Glutamatergic neuron (in vitro differentiated cells): ENCODE measurements around the gene VAC14. TPM values are rescaled to one million over a fixed set of nuclear protein-coding genes. Genes with fewer than 3 reads are reported as not detected.

Experiments used
- DNase-seq: peaks from one replicate; pipeline ENCODE4 v3.0.0; 2022
- H3K27ac Mint-ChIP-seq: one replicate; pipeline ENCODE4 v1.8.0; 2020; ENCODE audit warnings: mild to moderate bottlenecking, mixed read lengths, inconsistent platforms; ENCODE audit not compliant: unreplicated experiment
- H3K27me3 Mint-ChIP-seq: one replicate; pipeline ENCODE4 v1.8.0; 2020; ENCODE audit warnings: mild to moderate bottlenecking, moderate library complexity, mixed read lengths, inconsistent platforms; ENCODE audit not compliant: unreplicated experiment
- H3K36me3 Mint-ChIP-seq: one replicate; pipeline ENCODE4 v1.8.0; 2020; ENCODE audit warnings: mild to moderate bottlenecking, mixed read lengths, inconsistent platforms; ENCODE audit not compliant: unreplicated experiment
- H3K4me1 Mint-ChIP-seq: one replicate; pipeline ENCODE4 v1.8.0; 2020; ENCODE audit warnings: mild to moderate bottlenecking, low read depth, mixed read lengths, inconsistent platforms; ENCODE audit not compliant: unreplicated experiment
- H3K4me3 Mint-ChIP-seq: one replicate; pipeline ENCODE4 v1.8.0; 2020; ENCODE audit warnings: mild to moderate bottlenecking, mixed read lengths, inconsistent platforms; ENCODE audit not compliant: unreplicated experiment
- H3K9me3 Mint-ChIP-seq: one replicate; pipeline ENCODE4 v1.8.0; 2020; ENCODE audit warnings: mild to moderate bottlenecking, moderate library complexity, mixed read lengths, inconsistent platforms; ENCODE audit not compliant: unreplicated experiment
- CTCF ChIP-seq: fragments of 200-600 bp; sonication (generic); IDR thresholded peaks from one replicate; pipeline ENCODE4 v1.5.0; 2021; ENCODE audit not compliant: partially characterized antibody, unreplicated experiment
- total RNA-seq: library from RNA; stranded (reverse); fragmentation: NEBNext Ultra II Directional; extraction: Animal tissue kit (Norgen Biotek cat#: 25700); gene quantifications from one replicate; pipeline ENCODE4 v1.2.1, GENCODE V29; 2021; ENCODE audit not compliant: unreplicated experiment

VAC14 gene
- total RNA-seq, 1 donor from 2014 or later, result 50.2 TPM

- H3K36me3 Mint-ChIP-seq, result no peaks in the 10 kb centered on the region
- TF ChIP-seq CTCF, result no peak
- no peak overlapping the region for H3K27ac Mint-ChIP-seq
- H3K4me3 Mint-ChIP-seq, result no peak overlapping the region
- H3K27me3 Mint-ChIP-seq, result peaks cover 4% of the 10 kb centered on the region
- H3K4me1 Mint-ChIP-seq, result peaks cover 31% of the 10 kb centered on the region
- H3K9me3 Mint-ChIP-seq, result peaks cover 7% of the 10 kb centered on the region
- no peak for DNase-seq
Observed at GRCh38 chr16:70712359-70712758, 88.6 kb downstream of the VAC14 start.

GRCh38 chr16:70711211-70712031 lies 89.5 kb downstream of the VAC14 start:
- DNase-seq, result no peak
- Mint-ChIP-seq H3K4me1 (peaks cover 32% of the 10 kb centered on the region), H3K36me3 (no peaks in the 10 kb centered on the region), H3K9me3 (peaks cover 3% of the 10 kb centered on the region), H3K27me3 (peaks cover 4% of the 10 kb centered on the region), H3K4me3 (peak overlapping the region; percentile 12), H3K27ac (no peak overlapping the region)
- no peak for TF ChIP-seq CTCF

- Mint-ChIP-seq H3K36me3 (no peaks in the 10 kb centered on the region), H3K27me3 (peaks cover 4% of the 10 kb centered on the region), H3K4me1 (peaks cover 28% of the 10 kb centered on the region), H3K9me3 (peaks cover 3% of the 10 kb centered on the region), H3K4me3 (no peak overlapping the region), H3K27ac (peak overlapping the region; percentile 15)
- TF ChIP-seq CTCF, result no peak
- no peak for DNase-seq
Observed at GRCh38 chr16:70710422-70711210, 90.3 kb downstream of the VAC14 start.

GRCh38 chr16:70709942-70710341 lies 91.0 kb downstream of the VAC14 start:
- H3K4me3 Mint-ChIP-seq, result no peak overlapping the region
- no peak for TF ChIP-seq CTCF
- DNase-seq, result no peak
- no peaks in the 10 kb centered on the region for H3K36me3 Mint-ChIP-seq
- H3K27me3 Mint-ChIP-seq, result peaks cover 4% of the 10 kb centered on the region
- H3K4me1 Mint-ChIP-seq, result peaks cover 22% of the 10 kb centered on the region
- H3K27ac Mint-ChIP-seq, result no peak overlapping the region
- H3K9me3 Mint-ChIP-seq, result peaks cover 3% of the 10 kb centered on the region

GRCh38 chr16:70709457-70709856 lies 91.5 kb downstream of the VAC14 start:
- no peak for TF ChIP-seq CTCF
- Mint-ChIP-seq H3K36me3 (no peaks in the 10 kb centered on the region), H3K9me3 (peaks cover 3% of the 10 kb centered on the region), H3K27me3 (peaks cover 4% of the 10 kb centered on the region), H3K4me1 (peaks cover 22% of the 10 kb centered on the region), H3K4me3 (no peak overlapping the region), H3K27ac (no peak overlapping the region)
- no peak for DNase-seq
